ENCODE results near the gene PTRHD1. TPM values are rescaled to one million over a fixed set of nuclear protein-coding genes. Genes with fewer than 3 reads are reported as not detected.
"Not testable (repeated sequence)": the region's sequence is repeated elsewhere in the genome, so short reads cannot be mapped to it uniquely, and the experiment has no call there.

The PTRHD1 gene
- total RNA-seq, 1 experiment from 2014 or later, result 41.9 TPM

GRCh38 chr2:24809316-24810007 lies 16.3 kb upstream of the PTRHD1 start:
- DNase-seq (ENCODE audit: low spot score), result no peak

GRCh38 chr2:24806661-24807036 lies 13.5 kb upstream of the PTRHD1 start:
- DNase-seq (ENCODE audit: low spot score), result no peak

GRCh38 chr2:24805811-24806660 lies 12.8 kb upstream of the PTRHD1 start:
- DNase-seq (ENCODE audit: low spot score), result not testable (repeated sequence)

GRCh38 chr2:24800487-24800886 lies 7.3 kb upstream of the PTRHD1 start:
- DNase-seq (ENCODE audit: low spot score), result not testable (repeated sequence)

GRCh38 chr2:24797644-24798043 lies 4.5 kb upstream of the PTRHD1 start:
- DNase-seq (ENCODE audit: low spot score), result no peak

- peak; percentile 42 for DNase-seq (ENCODE audit: low spot score)
Measured at GRCh38 chr2:24793761-24794435, 707 bp upstream of the PTRHD1 start.

- DNase-seq (ENCODE audit: low spot score), result no peak
Measured at GRCh38 chr2:24792542-24792873, 683 bp downstream of the PTRHD1 start.

GRCh38 chr2:24791452-24791851 lies 1.7 kb downstream of the PTRHD1 start:
- DNase-seq (ENCODE audit: low spot score), result no peak

GRCh38 chr2:24788816-24789215 lies 4.4 kb downstream of the PTRHD1 start:
- no peak for DNase-seq (ENCODE audit: low spot score)

GRCh38 chr2:24787532-24787931 lies 5.7 kb downstream of the PTRHD1 start:
- no peak for DNase-seq (ENCODE audit: low spot score)

GRCh38 chr2:24785671-24786321 lies 7.4 kb downstream of the PTRHD1 start:
- DNase-seq (ENCODE audit: low spot score), result no peak

- no peak for DNase-seq (ENCODE audit: low spot score)
Measured at GRCh38 chr2:24783641-24784040, 9.6 kb downstream of the PTRHD1 start.

GRCh38 chr2:24779116-24779515 lies 14.1 kb downstream of the PTRHD1 start:
- DNase-seq (ENCODE audit: low spot score), result no peak

GRCh38 chr2:24774373-24774772 lies 18.8 kb downstream of the PTRHD1 start:
- DNase-seq (ENCODE audit: low spot score), result no peak

- DNase-seq (ENCODE audit: low spot score), result peak; percentile 49
Measured at GRCh38 chr2:24771764-24772586, 21.2 kb downstream of the PTRHD1 start.

- DNase-seq (ENCODE audit: low spot score), result no peak
Measured at GRCh38 chr2:24771061-24771460, 22.1 kb downstream of the PTRHD1 start.

GRCh38 chr2:24768601-24769000 lies 24.6 kb downstream of the PTRHD1 start:
- DNase-seq (ENCODE audit: low spot score), result no peak

- DNase-seq (ENCODE audit: low spot score), result no peak
Measured at GRCh38 chr2:24768013-24768412, 25.2 kb downstream of the PTRHD1 start.

GRCh38 chr2:24766609-24767008 lies 26.6 kb downstream of the PTRHD1 start:
- DNase-seq (ENCODE audit: low spot score), result no peak

GRCh38 chr2:24763843-24764242 lies 29.3 kb downstream of the PTRHD1 start:
- DNase-seq (ENCODE audit: low spot score), result no peak

GRCh38 chr2:24762518-24762917 lies 30.7 kb downstream of the PTRHD1 start:
- no peak for DNase-seq (ENCODE audit: low spot score)
